Skeletal muscle cell (primary cell): ENCODE data around the gene DENND1A.
"Not testable (repeated sequence)": the region's sequence is repeated elsewhere in the genome, so short reads cannot be mapped to it uniquely, and the experiment has no call there.

Experiments used
- DNase-seq: peaks from one replicate; pipeline ENCODE4 v3.0.0-alpha.2; 2010; ENCODE audit warnings: low read depth
- H3K4me3 ChIP-seq: 2 replicates; pipeline ENCODE4 v1.5.1; 2011; ENCODE audit warnings: low read depth, mild to moderate bottlenecking, control low read depth, low read length, moderate library complexity

The DENND1A gene

GRCh38 chr9:123445116-123445515 lies 484.8 kb downstream of the DENND1A start:
- DNase-seq: no peak

GRCh38 chr9:123441769-123442168 lies 488.2 kb downstream of the DENND1A start:
- H3K4me3 ChIP-seq: no peak overlapping the region

More at GRCh38 chr9:123445116-123445515, 484.8 kb downstream of the DENND1A start:
- H3K4me3 ChIP-seq: no peak overlapping the region

GRCh38 chr9:123440256-123440655 lies 489.7 kb downstream of the DENND1A start:
- H3K4me3 ChIP-seq: no peak overlapping the region
- no peak for DNase-seq

More at GRCh38 chr9:123441769-123442168, 488.2 kb downstream of the DENND1A start:
- DNase-seq: no peak

GRCh38 chr9:123438821-123439220 lies 491.1 kb downstream of the DENND1A start:
- DNase-seq: no peak
- no peak overlapping the region for H3K4me3 ChIP-seq

GRCh38 chr9:123438321-123438720 lies 491.6 kb downstream of the DENND1A start:
- DNase-seq: no peak
- H3K4me3 ChIP-seq: no peak overlapping the region

- H3K4me3 ChIP-seq: no peak overlapping the region
- DNase-seq: no peak
Observed at GRCh38 chr9:123437201-123437600, 492.7 kb downstream of the DENND1A start.

- DNase-seq: no peak
- no peak overlapping the region for H3K4me3 ChIP-seq
Observed at GRCh38 chr9:123435471-123435870, 494.5 kb downstream of the DENND1A start.

GRCh38 chr9:123434619-123435240 lies 495.2 kb downstream of the DENND1A start:
- no peak overlapping the region for H3K4me3 ChIP-seq
- no peak for DNase-seq

- no peak overlapping the region for H3K4me3 ChIP-seq
- DNase-seq: no peak
Observed at GRCh38 chr9:123432331-123433236, 497.3 kb downstream of the DENND1A start.

GRCh38 chr9:123431581-123431980 lies 498.3 kb downstream of the DENND1A start:
- DNase-seq: no peak
- H3K4me3 ChIP-seq: no peak overlapping the region

- H3K4me3 ChIP-seq, DNase-seq: not testable (repeated sequence)
Observed at GRCh38 chr9:123428450-123428849, 501.5 kb downstream of the DENND1A start.

GRCh38 chr9:123426406-123426805 lies 503.5 kb downstream of the DENND1A start:
- DNase-seq: no peak
- no peak overlapping the region for H3K4me3 ChIP-seq

GRCh38 chr9:123425836-123426365 lies 504.0 kb downstream of the DENND1A start:
- DNase-seq: no peak
- no peak overlapping the region for H3K4me3 ChIP-seq

- DNase-seq: no peak
Observed at GRCh38 chr9:123425261-123425821, 504.6 kb downstream of the DENND1A start.

GRCh38 chr9:123424552-123425225 lies 505.2 kb downstream of the DENND1A start:
- no peak for DNase-seq

More at GRCh38 chr9:123425261-123425821, 504.6 kb downstream of the DENND1A start:
- H3K4me3 ChIP-seq: no peak overlapping the region

GRCh38 chr9:123424131-123424530 lies 505.8 kb downstream of the DENND1A start:
- no peak overlapping the region for H3K4me3 ChIP-seq
- no peak for DNase-seq

More at GRCh38 chr9:123424552-123425225, 505.2 kb downstream of the DENND1A start:
- no peak overlapping the region for H3K4me3 ChIP-seq

GRCh38 chr9:123423311-123423640 lies 506.6 kb downstream of the DENND1A start:
- H3K4me3 ChIP-seq: no peak overlapping the region
- no peak for DNase-seq

GRCh38 chr9:123422635-123423310 lies 507.2 kb downstream of the DENND1A start:
- no peak for DNase-seq
- no peak overlapping the region for H3K4me3 ChIP-seq

GRCh38 chr9:123421801-123422455 lies 508.0 kb downstream of the DENND1A start:
- DNase-seq: no peak
- H3K4me3 ChIP-seq: no peak overlapping the region
